HepG2 (cell line): ENCODE measurements around the gene CDH1. TPM values are rescaled to one million over a fixed set of nuclear protein-coding genes. Genes with fewer than 3 reads are reported as not detected.

Experiments used
- BCL6 ChIP-seq: IDR thresholded peaks from 2 replicates; pipeline ENCODE4 v1.6.1; 2016; ENCODE audit warnings: missing genetic modification reagents, missing compliant biosample characterization
- FOSL2 ChIP-seq: sonication (generic); formaldehyde crosslinking; IDR thresholded peaks from 2 replicates; pipeline ENCODE4 v1.4.0; 2020; ENCODE audit warnings: missing genetic modification reagents
- HHEX ChIP-seq: IDR thresholded peaks from 2 replicates; pipeline ENCODE4 v1.6.1; 2016; ENCODE audit warnings: control low read depth
- KDM3A ChIP-seq: IDR thresholded peaks from 2 replicates; pipeline ENCODE4 v1.6.1; 2018; ENCODE audit warnings: low read depth, missing compliant biosample characterization
- POGZ ChIP-seq: sonication (generic); formaldehyde crosslinking; IDR thresholded peaks from 2 replicates; pipeline ENCODE4 v1.4.0; 2020; ENCODE audit warnings: mild to moderate bottlenecking, missing genetic modification reagents
- RBFOX2 ChIP-seq: fragments of 200-400 bp; formaldehyde crosslinking; IDR thresholded peaks from 2 replicates; pipeline ENCODE4 v1.6.1; 2017; ENCODE audit warnings: low read depth, mild to moderate bottlenecking, low read length
- SP2 ChIP-seq: sonication (generic); formaldehyde crosslinking; IDR thresholded peaks from 2 replicates; pipeline ENCODE4 v1.5.1; 2020; ENCODE audit warnings: mild to moderate bottlenecking, missing genetic modification reagents
- THAP11 ChIP-seq: IDR thresholded peaks from 2 replicates; pipeline ENCODE4 v1.6.1; 2016; ENCODE audit warnings: missing biosample characterization, missing genetic modification reagents
- ZBTB7B ChIP-seq: sonication (generic); formaldehyde crosslinking; IDR thresholded peaks from 2 replicates; pipeline ENCODE4 v1.4.0; 2020; ENCODE audit warnings: missing genetic modification reagents
- ZFP37 ChIP-seq: sonication (generic); formaldehyde crosslinking; IDR thresholded peaks from 2 replicates; pipeline ENCODE4 v1.4.0; 2020; ENCODE audit warnings: missing genetic modification reagents, borderline replicate concordance
- ZFP41 ChIP-seq: sonication (generic); formaldehyde crosslinking; IDR thresholded peaks from 2 replicates; pipeline ENCODE4 v1.4.0; 2020; ENCODE audit warnings: mild to moderate bottlenecking, missing genetic modification reagents, borderline replicate concordance
- ZNF10 ChIP-seq: sonication (generic); formaldehyde crosslinking; IDR thresholded peaks from 2 replicates; pipeline ENCODE4 v1.4.0; 2020; ENCODE audit warnings: mild to moderate bottlenecking, low read depth, missing genetic modification reagents, borderline replicate concordance
- ZNF317 ChIP-seq: sonication (generic); formaldehyde crosslinking; IDR thresholded peaks from 2 replicates; pipeline ENCODE4 v1.5.0; 2020; ENCODE audit warnings: mild to moderate bottlenecking, missing genetic modification reagents
- ZNF546 ChIP-seq: sonication (generic); formaldehyde crosslinking; conservative IDR thresholded peaks from 2 replicates; pipeline ENCODE4 v1.8.1; 2023; ENCODE audit warnings: mild to moderate bottlenecking, missing genetic modification reagents
- ZNF614 ChIP-seq: IDR thresholded peaks from 2 replicates; pipeline ENCODE4 v1.6.1; 2018; ENCODE audit warnings: missing biosample characterization, missing genetic modification reagents, inconsistent platforms, borderline replicate concordance
- polyA plus RNA-seq, 8 experiments: library from polyadenylated mRNA; depleted of rRNA in 3 of 8; stranded (reverse) in 7 of 8; unstranded in 1 of 8; fragments of >200 nt; fragmentation: Illumina TruSeq in 4 of 8; extraction: Trizol in 4 of 8; gene quantifications; 2 replicates each; pipeline versions ENCODE4 v1.2.1 to v1.2.3, GENCODE V29; 2011 to 2016; ENCODE audit warnings: low read depth in 4 of 8, missing spikeins in 1 of 8, mixed read lengths in 1 of 8; ENCODE audit not compliant: insufficient read depth in 1 of 8
- total RNA-seq, 5 experiments: library from RNA; depleted of rRNA; stranded (reverse); fragments of >200 nt; fragmentation: Illumina TruSeq; extraction: Trizol; gene quantifications; 2 replicates each; pipeline ENCODE4 v1.2.3, GENCODE V29; 2016; ENCODE audit warnings: low read depth in 1 of 5
- TF ChIP-seq, protein P1 (sequence below): sonication (generic); formaldehyde crosslinking; IDR thresholded peaks from 2 replicates; pipeline ENCODE4 v1.4.0; 2020; ENCODE audit warnings: mild to moderate bottlenecking, missing genetic modification reagents
- TF ChIP-seq, protein P2 (sequence below): sonication (generic); formaldehyde crosslinking; conservative IDR thresholded peaks from 2 replicates; pipeline ENCODE4 v1.4.0; 2020; ENCODE audit warnings: missing genetic modification reagents
- TF ChIP-seq, protein P3 (sequence below): sonication (generic); formaldehyde crosslinking; IDR thresholded peaks from 2 replicates; pipeline ENCODE4 v1.8.0; 2022; ENCODE audit warnings: missing genetic modification reagents, mild to moderate bottlenecking, moderate library complexity, borderline replicate concordance
- TF ChIP-seq, protein P4 (sequence below): sonication (generic); formaldehyde crosslinking; IDR thresholded peaks from 2 replicates; pipeline ENCODE4 v1.5.1; 2020; ENCODE audit warnings: mild to moderate bottlenecking, missing genetic modification reagents, borderline replicate concordance
- TF ChIP-seq, protein P5 (sequence below): IDR thresholded peaks from 2 replicates; pipeline ENCODE4 v1.6.1; 2016; ENCODE audit warnings: low read depth

CDH1 gene
- total and polyA plus RNA-seq, 2 of the 13 experiments (the other 11 are each of a cell fraction or from before 2014, with no cell fraction given) = 0.95 to 9.8 TPM

DNA sequence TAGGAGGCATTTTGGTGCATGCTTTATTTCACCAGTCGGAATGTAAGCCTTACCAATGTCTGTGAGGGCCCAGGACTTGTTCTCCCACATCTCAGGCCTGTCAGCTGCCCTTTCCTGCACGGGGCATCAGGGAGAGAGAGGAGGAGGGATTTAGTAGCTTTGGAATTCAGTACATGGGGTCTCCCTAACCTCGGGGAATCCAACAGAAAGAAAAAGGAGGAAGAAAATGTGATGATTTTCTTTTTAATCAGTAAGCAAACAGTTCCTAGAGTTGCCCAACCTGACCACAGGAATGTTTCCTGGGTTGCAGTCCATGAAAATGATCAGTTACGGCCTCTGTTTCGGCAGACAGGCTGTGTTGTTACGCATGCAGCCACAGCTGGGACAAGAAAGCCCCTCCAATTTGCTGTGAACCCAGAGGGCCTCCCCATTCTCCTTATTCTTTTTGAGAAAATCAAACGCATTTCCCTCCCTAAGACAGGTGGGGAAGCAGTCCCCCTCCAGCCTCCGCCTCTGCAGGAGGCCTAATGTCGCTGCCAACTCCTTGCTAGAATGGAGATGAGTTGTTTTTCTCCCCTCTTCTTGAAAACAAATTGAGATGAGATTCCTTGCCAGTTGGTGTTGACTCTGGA is 53.2 kb downstream of the CDH1 start (continued):
- TF ChIP-seq POGZ (CRISPR knock-in tag) (peak; percentile 59), ZBTB7B (peak; percentile 95), FOSL2 (CRISPR knock-in tag) (peak; percentile 89), ZNF614 (CRISPR knock-in tag) (peak; percentile 78; the same call in 1 of the 2 replicates), THAP11 (CRISPR knock-in tag) (peak; percentile 47; the same call in 1 of the 2 replicates), ZFP37 (CRISPR knock-in tag) (0 out of 2 replicates have a peak, but pooled peaks have one; percentile 29), HHEX (peak; percentile 77; the same call in 1 of the 2 replicates), SP2 (no peak), RBFOX2 (no peak), ZNF317 (CRISPR knock-in tag) (peak; percentile 57; the same call in 1 of the 2 replicates), ZFP41 (CRISPR knock-in tag) (no peak), KDM3A (CRISPR knock-in tag) (peak; percentile 95), ZNF10 (CRISPR knock-in tag) (no peak), ZNF546 (CRISPR knock-in tag) (0 out of 2 replicates have a peak, but pooled peaks have one; percentile 44), BCL6 (CRISPR knock-in tag) (peak; percentile 100)
- TF ChIP-seq, protein P1, sequence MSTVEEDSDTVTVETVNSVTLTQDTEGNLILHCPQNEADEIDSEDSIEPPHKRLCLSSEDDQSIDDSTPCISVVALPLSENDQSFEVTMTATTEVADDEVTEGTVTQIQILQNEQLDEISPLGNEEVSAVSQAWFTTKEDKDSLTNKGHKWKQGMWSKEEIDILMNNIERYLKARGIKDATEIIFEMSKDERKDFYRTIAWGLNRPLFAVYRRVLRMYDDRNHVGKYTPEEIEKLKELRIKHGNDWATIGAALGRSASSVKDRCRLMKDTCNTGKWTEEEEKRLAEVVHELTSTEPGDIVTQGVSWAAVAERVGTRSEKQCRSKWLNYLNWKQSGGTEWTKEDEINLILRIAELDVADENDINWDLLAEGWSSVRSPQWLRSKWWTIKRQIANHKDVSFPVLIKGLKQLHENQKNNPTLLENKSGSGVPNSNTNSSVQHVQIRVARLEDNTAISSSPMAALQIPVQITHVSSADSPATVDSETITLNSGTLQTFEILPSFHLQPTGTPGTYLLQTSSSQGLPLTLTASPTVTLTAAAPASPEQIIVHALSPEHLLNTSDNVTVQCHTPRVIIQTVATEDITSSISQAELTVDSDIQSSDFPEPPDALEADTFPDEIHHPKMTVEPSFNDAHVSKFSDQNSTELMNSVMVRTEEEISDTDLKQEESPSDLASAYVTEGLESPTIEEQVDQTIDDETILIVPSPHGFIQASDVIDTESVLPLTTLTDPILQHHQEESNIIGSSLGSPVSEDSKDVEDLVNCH (CRISPR knock-in tag) = no peak
- TF ChIP-seq, protein P2, sequence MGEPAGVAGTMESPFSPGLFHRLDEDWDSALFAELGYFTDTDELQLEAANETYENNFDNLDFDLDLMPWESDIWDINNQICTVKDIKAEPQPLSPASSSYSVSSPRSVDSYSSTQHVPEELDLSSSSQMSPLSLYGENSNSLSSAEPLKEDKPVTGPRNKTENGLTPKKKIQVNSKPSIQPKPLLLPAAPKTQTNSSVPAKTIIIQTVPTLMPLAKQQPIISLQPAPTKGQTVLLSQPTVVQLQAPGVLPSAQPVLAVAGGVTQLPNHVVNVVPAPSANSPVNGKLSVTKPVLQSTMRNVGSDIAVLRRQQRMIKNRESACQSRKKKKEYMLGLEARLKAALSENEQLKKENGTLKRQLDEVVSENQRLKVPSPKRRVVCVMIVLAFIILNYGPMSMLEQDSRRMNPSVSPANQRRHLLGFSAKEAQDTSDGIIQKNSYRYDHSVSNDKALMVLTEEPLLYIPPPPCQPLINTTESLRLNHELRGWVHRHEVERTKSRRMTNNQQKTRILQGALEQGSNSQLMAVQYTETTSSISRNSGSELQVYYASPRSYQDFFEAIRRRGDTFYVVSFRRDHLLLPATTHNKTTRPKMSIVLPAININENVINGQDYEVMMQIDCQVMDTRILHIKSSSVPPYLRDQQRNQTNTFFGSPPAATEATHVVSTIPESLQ = 0 out of 2 replicates have a peak, but pooled peaks have one; percentile 69
- TF ChIP-seq, protein P3, sequence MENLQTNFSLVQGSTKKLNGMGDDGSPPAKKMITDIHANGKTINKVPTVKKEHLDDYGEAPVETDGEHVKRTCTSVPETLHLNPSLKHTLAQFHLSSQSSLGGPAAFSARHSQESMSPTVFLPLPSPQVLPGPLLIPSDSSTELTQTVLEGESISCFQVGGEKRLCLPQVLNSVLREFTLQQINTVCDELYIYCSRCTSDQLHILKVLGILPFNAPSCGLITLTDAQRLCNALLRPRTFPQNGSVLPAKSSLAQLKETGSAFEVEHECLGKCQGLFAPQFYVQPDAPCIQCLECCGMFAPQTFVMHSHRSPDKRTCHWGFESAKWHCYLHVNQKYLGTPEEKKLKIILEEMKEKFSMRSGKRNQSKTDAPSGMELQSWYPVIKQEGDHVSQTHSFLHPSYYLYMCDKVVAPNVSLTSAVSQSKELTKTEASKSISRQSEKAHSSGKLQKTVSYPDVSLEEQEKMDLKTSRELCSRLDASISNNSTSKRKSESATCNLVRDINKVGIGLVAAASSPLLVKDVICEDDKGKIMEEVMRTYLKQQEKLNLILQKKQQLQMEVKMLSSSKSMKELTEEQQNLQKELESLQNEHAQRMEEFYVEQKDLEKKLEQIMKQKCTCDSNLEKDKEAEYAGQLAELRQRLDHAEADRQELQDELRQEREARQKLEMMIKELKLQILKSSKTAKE (CRISPR knock-in tag) = peak; percentile 84; the same call in 1 of the 2 replicates
- TF ChIP-seq, protein P4, sequence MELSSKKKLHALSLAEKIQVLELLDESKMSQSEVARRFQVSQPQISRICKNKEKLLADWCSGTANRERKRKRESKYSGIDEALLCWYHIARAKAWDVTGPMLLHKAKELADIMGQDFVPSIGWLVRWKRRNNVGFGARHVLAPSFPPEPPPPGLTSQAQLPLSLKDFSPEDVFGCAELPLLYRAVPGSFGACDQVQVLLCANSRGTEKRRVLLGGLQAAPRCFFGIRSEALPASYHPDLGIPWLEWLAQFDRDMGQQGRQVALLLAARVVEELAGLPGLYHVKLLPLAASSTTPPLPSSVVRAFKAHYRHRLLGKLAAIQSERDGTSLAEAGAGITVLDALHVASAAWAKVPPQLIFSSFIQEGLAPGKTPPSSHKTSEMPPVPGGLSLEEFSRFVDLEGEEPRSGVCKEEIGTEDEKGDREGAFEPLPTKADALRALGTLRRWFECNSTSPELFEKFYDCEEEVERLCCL = no peak
- TF ChIP-seq, protein P5, sequence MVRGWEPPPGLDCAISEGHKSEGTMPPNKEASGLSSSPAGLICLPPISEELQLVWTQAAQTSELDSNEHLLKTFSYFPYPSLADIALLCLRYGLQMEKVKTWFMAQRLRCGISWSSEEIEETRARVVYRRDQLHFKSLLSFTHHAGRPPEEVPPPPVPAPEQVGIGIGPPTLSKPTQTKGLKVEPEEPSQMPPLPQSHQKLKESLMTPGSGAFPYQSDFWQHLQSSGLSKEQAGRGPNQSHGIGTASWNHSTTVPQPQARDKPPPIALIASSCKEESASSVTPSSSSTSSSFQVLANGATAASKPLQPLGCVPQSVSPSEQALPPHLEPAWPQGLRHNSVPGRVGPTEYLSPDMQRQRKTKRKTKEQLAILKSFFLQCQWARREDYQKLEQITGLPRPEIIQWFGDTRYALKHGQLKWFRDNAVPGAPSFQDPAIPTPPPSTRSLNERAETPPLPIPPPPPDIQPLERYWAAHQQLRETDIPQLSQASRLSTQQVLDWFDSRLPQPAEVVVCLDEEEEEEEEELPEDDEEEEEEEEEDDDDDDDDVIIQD (CRISPR knock-in tag) = peak; percentile 47; the same call in 1 of the 2 replicates
